Measurements from ENCODE around the gene MYO1B.

DNA sequence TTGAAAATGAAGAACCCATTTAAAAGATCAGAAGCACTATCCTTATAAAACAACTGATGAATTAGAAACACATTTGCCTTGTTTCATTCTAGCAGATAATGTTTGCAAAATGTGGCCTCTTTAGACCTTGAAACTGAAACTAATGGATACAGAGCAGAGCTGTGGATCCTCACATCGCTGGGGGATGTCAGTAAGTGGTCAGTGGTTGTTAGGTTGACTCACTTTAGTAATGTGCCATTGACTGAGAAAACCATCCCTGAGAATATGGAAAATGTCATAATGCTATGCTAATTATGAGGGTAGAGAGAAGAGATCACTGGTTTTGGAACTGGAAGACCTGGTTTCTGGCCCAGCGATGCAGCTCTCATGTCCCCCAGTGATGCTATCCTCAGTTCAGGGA lies 176.7 kb downstream of the MYO1B start:
- TF ChIP-seq SUZ12 (IDR thresholded peaks at IDR 0.05; ENCODE audit: extremely low read depth, insufficient read depth, insufficient read length): no peak
- TF ChIP-seq ZNF274 (IDR thresholded peaks at IDR 0.05; ENCODE audit: low read depth, low read length): no peak
- no peak for TF ChIP-seq YY1 (IDR thresholded peaks at IDR 0.05; ENCODE audit: insufficient read depth, insufficient read length)
